Stimulated activated CD4-positive, alpha-beta T cell treated with anti-CD3 and anti-CD28 coated beads, Interleukin-1b, Interleukin-23, amount 100 ng/mL, for 1 hour (primary cell): ENCODE measurements around the gene KCNIP4.
"Not testable (repeated sequence)": the region's sequence is repeated elsewhere in the genome, so short reads cannot be mapped to it uniquely, and the experiment has no call there.

Experiments used
- DNase-seq, 2 donors: peaks; one replicate each; pipeline ENCODE4 v3.0.0-alpha.2; 2020; ENCODE audit warnings: low read depth in 2 of 2

The KCNIP4 gene

GRCh38 chr4:20847124-20847747, 1101.3 kb downstream of the KCNIP4 start:
- no peak for DNase-seq

- DNase-seq, result no peak
Observed at GRCh38 chr4:20844311-20844710, 1104.3 kb downstream of the KCNIP4 start.

GRCh38 chr4:20840648-20841190, 1107.9 kb downstream of the KCNIP4 start:
- DNase-seq, result no peak

- DNase-seq, result no peak
Observed at GRCh38 chr4:20839957-20840356, 1108.6 kb downstream of the KCNIP4 start.

GRCh38 chr4:20838476-20838875, 1110.1 kb downstream of the KCNIP4 start:
- no peak for DNase-seq

- no peak for DNase-seq
Observed at GRCh38 chr4:20832826-20833225, 1115.7 kb downstream of the KCNIP4 start.

- no peak for DNase-seq
Observed at GRCh38 chr4:20831746-20832145, 1116.8 kb downstream of the KCNIP4 start.

- DNase-seq, result no peak
Observed at GRCh38 chr4:20829617-20830357, 1118.8 kb downstream of the KCNIP4 start.

GRCh38 chr4:20825505-20825904, 1123.1 kb downstream of the KCNIP4 start:
- DNase-seq, result no peak

- no peak for DNase-seq
Observed at GRCh38 chr4:20816287-20816686, 1132.3 kb downstream of the KCNIP4 start.

- DNase-seq, result no peak
Observed at GRCh38 chr4:20813700-20814099, 1134.9 kb downstream of the KCNIP4 start.

- no peak for DNase-seq
Observed at GRCh38 chr4:20809812-20810211, 1138.8 kb downstream of the KCNIP4 start.

- no peak for DNase-seq
Observed at GRCh38 chr4:20805716-20806115, 1142.9 kb downstream of the KCNIP4 start.

- no peak for DNase-seq
Observed at GRCh38 chr4:20787940-20788665, 1160.5 kb downstream of the KCNIP4 start.

- not testable (repeated sequence) for DNase-seq
Observed at GRCh38 chr4:20783134-20783533, 1165.4 kb downstream of the KCNIP4 start.

GRCh38 chr4:20778896-20779295, 1169.7 kb downstream of the KCNIP4 start:
- DNase-seq, result no peak

- no peak for DNase-seq
Observed at GRCh38 chr4:20773144-20773997, 1175.2 kb downstream of the KCNIP4 start.

GRCh38 chr4:20764366-20764992, 1184.1 kb downstream of the KCNIP4 start:
- no peak for DNase-seq

GRCh38 chr4:20761826-20762225, 1186.7 kb downstream of the KCNIP4 start:
- DNase-seq, result no peak

GRCh38 chr4:20761382-20761781, 1187.2 kb downstream of the KCNIP4 start:
- DNase-seq, result no peak

GRCh38 chr4:20760053-20760452, 1188.5 kb downstream of the KCNIP4 start:
- no peak for DNase-seq
